Upper lobe of left lung (tissue), 4 donors: ENCODE results near the gene ARID1B.

Experiments used
- EP300 ChIP-seq, 4 donors: sonication (generic); formaldehyde crosslinking; IDR thresholded peaks; one replicate each; pipeline ENCODE4 v1.5.1; 2017; ENCODE audit warnings: antibody characterized with exemption in 4 of 4, control low read depth in 2 of 4
- POLR2A ChIP-seq, 4 donors: fragments of 450-650 bp; IDR thresholded peaks; one replicate each; pipeline ENCODE4 v1.5.1; 2016 to 2017; ENCODE audit warnings: antibody characterized with exemption in 4 of 4, mild to moderate bottlenecking in 2 of 4
- POLR2AphosphoS5 ChIP-seq, 2 donors: sonication (generic); formaldehyde crosslinking; IDR thresholded peaks; one replicate each; pipeline ENCODE4 v1.5.1; 2017; ENCODE audit warnings: antibody characterized with exemption in 2 of 2
- TF ChIP-seq, protein P1 (sequence below), 6 experiments: fragments of 450-650 bp in 4 of 6; fragments of 200-600 bp in 2 of 6; sonication (generic) in 2 of 6; IDR thresholded peaks; one replicate each; pipeline ENCODE4 v1.5.1; 2016 to 2019; ENCODE audit warnings: antibody characterized with exemption in 6 of 6

DNA sequence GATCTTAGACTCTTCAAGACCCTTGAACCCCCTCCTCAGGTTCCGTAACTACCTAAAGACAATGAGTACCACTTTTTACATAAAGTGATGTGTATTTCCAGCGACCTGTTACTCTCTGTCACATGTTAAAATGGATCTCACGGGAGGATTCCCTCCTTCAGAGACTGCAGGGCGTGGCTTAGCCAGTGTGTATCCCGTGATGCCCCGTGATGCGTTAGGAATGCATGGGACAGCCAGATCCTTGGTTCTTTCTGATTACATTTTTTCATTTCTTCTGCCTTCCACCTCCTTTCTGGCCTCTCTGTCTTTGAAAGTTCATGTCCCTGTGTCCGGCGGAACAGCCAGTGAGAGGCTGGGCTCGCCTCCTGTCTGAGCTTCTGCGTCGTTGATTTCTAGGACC lies 390.7 kb downstream of the ARID1B start:
- TF ChIP-seq, protein P1, sequence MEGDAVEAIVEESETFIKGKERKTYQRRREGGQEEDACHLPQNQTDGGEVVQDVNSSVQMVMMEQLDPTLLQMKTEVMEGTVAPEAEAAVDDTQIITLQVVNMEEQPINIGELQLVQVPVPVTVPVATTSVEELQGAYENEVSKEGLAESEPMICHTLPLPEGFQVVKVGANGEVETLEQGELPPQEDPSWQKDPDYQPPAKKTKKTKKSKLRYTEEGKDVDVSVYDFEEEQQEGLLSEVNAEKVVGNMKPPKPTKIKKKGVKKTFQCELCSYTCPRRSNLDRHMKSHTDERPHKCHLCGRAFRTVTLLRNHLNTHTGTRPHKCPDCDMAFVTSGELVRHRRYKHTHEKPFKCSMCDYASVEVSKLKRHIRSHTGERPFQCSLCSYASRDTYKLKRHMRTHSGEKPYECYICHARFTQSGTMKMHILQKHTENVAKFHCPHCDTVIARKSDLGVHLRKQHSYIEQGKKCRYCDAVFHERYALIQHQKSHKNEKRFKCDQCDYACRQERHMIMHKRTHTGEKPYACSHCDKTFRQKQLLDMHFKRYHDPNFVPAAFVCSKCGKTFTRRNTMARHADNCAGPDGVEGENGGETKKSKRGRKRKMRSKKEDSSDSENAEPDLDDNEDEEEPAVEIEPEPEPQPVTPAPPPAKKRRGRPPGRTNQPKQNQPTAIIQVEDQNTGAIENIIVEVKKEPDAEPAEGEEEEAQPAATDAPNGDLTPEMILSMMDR (IDR thresholded peaks at IDR 0.05), result no peak
- TF ChIP-seq POLR2A (IDR thresholded peaks at IDR 0.05), result no peak
- no peak for TF ChIP-seq EP300 (IDR thresholded peaks at IDR 0.05)
- TF ChIP-seq POLR2AphosphoS5 (IDR thresholded peaks at IDR 0.05), result no peak
